GM10248 (cell line): ENCODE results near the gene PAX5.
"Not testable (repeated sequence)": the region's sequence is repeated elsewhere in the genome, so short reads cannot be mapped to it uniquely, and the experiment has no call there.

Source experiments
- CTCF ChIA-PET: fragments of 300-600 bp; sonication (Branson Sonifier 250); formaldehyde crosslinking; extraction: SDS; loops from one replicate; lab custom pipeline; 2021; ENCODE audit warnings: antibody characterized with exemption; lab: Yijun Ruan, JAX
- POLR2A ChIA-PET: fragments of 350-650 bp; sonication (Branson Sonifier 250); formaldehyde crosslinking; extraction: SDS; loops from one replicate; lab custom pipeline; 2020; ENCODE audit warnings: antibody characterized with exemption; lab: Yijun Ruan, JAX
- DNase-seq: peaks from one replicate; pipeline ENCODE4 v3.0.0; 2012; ENCODE audit errors: extremely low spot score
- TF ChIP-seq, protein P1 (sequence below): IDR thresholded peaks from 2 replicates; pipeline ENCODE4 v1.5.1; 2012; ENCODE audit warnings: mild to moderate bottlenecking, low read depth; ENCODE audit errors: extremely low read depth, missing control alignments, control extremely low read depth

PAX5 gene

DNA sequence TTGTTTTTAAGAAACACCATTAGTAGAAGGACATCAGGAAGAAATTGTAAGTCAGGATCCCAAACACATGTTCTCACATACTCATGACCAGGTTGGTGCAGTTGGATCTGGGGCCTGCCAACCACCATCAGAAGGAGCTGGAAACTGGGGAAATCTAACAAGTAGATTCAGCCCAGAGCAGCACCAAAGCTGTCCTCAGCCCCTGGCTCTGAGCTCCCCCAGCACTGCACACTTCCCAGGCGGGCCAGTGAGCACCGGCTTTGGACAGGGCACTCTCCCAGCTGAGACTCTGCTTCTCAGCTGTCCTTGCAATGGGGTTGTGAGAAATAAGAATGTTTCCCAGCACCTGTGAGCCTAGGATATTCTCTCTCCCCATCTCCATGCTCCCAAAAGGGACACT lies 162.5 kb downstream of the PAX5 start:
- TF ChIP-seq, protein P1, sequence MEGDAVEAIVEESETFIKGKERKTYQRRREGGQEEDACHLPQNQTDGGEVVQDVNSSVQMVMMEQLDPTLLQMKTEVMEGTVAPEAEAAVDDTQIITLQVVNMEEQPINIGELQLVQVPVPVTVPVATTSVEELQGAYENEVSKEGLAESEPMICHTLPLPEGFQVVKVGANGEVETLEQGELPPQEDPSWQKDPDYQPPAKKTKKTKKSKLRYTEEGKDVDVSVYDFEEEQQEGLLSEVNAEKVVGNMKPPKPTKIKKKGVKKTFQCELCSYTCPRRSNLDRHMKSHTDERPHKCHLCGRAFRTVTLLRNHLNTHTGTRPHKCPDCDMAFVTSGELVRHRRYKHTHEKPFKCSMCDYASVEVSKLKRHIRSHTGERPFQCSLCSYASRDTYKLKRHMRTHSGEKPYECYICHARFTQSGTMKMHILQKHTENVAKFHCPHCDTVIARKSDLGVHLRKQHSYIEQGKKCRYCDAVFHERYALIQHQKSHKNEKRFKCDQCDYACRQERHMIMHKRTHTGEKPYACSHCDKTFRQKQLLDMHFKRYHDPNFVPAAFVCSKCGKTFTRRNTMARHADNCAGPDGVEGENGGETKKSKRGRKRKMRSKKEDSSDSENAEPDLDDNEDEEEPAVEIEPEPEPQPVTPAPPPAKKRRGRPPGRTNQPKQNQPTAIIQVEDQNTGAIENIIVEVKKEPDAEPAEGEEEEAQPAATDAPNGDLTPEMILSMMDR: no peak
- ChIA-PET CTCF (interaction anchor here (1.7 to 5.0 kb wide), 4 partner anchors 11 to 128 kb away, joined by 3 to 76 read pairs (median 33); no protein-coding TSS in a partner anchor), POLR2A (no interaction called here)
- DNase-seq: no peak

DNA sequence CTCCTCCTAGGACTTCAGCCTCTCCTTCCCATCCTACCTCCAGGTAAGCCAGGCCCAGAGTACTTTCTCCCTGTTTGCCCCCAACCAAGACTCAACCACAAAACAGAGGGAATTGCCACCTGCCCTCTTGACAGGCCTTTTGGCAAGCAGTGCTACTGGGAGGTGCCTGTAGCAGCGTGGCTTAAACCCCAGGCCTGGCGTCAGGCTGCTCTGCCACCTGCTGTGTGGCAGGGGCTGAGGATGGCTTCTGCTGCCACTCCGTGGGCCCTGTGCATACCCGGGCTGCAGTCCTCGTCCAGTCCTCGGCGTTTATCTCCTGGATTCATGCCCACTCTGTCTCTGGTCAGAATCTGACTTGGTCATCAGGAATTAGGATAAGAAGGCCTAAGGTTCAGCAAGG lies 163.1 kb downstream of the PAX5 start:
- no peak for DNase-seq
- TF ChIP-seq, protein P1: no peak
- CTCF ChIA-PET: interaction anchor here (1.0 to 5.0 kb wide), 3 partner anchors 19 to 119 kb away, joined by 3 to 76 read pairs (median 4); no protein-coding TSS in a partner anchor
- POLR2A ChIA-PET: interaction anchor here (0.6 kb wide), 1 partner anchor 1268 kb away, joined by 5 read pairs; no protein-coding TSS in a partner anchor

DNA sequence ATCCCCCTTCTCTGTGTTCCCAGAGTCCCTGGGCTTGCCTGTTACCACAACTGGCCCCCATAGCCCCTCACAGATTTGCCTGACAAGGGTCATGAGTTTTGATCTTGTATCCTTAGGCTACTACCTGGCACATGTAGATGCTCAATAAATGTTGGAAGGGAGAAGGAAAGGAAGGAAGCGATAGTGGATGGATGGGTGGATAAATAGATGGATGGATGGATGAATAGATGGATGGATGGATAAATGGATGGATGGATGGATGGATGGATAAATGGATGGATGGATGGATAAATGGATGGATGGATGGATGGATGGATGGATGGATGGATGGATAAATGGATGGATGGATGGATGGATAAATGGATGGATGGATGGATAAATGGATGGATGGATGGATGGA lies 164.5 kb downstream of the PAX5 start:
- DNase-seq, POLR2A ChIA-PET: not testable (repeated sequence)
- CTCF ChIA-PET: interaction anchor here (1.3 kb wide), 1 partner anchor 18 kb away, joined by 4 read pairs; no protein-coding TSS in a partner anchor

DNA sequence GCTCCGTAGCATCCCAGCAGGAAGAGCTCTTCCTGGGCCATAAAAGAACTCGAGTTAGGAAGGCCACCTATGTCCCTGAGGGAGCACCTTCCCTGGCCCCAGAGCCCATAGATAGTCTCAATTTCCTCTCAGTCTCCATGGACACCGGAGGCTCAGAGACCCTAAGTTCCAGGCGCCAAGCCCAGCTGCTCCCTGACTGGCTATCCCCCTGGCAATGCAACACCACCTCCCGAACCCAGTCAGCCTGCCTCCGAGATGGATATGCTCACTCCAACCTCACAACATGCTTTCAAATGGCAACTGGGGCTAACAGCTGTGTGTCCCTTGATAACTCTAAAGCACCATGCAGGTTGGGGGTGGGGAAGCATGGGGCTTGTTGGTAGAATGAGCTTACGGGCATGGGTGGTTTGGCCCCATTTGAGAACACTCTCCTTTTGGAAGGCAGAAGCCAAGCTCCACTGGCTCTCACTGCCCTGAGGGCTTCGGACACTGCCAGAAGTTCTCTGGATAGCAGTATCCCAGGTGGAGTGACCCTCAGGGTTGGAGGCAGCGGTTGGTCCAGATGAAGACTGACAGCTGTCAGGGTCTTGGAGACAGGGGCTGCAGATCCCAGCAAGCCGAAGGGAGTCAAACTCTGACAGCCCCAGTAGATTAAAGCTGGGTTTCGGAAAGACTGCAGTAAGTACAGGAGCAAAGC lies 165.3 kb downstream of the PAX5 start:
- DNase-seq: no peak
- CTCF ChIA-PET: no interaction called here
- POLR2A ChIA-PET: interaction anchor here (0.5 kb wide), 1 partner anchor 21 kb away, joined by 3 read pairs; no protein-coding TSS in a partner anchor
- TF ChIP-seq, protein P1: no peak

DNA sequence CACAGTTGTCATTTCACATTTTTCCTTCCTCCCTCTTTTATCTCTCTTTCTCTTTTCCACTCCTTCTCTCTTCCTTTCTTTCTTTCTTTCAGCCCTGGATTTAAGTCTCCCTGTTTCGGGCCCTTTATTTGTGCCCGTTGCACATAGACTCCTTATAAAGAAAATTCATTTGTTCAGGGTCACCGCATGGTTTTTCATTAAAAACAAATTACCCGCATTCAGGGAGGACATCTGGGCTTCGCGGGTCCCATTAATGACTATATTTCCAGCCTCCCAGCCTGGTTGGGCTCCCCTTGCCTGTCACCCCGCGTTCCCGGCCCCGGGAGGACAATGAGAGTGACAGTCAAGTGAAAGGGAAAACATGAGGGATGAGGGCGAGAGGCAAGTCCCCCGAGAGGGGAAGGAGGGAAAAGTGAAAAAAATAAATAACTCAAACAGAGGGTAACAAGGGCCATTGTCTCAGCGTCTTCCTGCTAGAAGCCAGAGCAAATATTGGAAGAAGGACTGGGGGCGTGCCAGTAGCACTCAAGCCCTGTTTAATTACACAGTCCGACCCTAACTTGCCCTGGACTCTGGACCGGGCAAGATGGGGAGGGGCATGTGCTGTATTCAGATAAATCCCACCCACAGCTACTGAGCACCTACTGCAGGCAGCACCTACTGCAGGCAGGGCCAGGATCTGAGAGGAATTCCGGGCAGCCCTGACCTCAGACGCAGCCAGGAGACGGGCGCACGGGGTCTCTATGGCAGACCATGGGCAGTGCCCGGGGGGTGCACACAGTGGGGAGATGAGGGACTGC lies 166.2 kb downstream of the PAX5 start:
- POLR2A ChIA-PET: no interaction called here
- DNase-seq: no peak
- TF ChIP-seq, protein P1: no peak
- CTCF ChIA-PET: interaction anchor here (1.9 kb wide), 2 partner anchors 10 to 12 kb away, joined by 5 to 6 read pairs; no protein-coding TSS in a partner anchor

DNA sequence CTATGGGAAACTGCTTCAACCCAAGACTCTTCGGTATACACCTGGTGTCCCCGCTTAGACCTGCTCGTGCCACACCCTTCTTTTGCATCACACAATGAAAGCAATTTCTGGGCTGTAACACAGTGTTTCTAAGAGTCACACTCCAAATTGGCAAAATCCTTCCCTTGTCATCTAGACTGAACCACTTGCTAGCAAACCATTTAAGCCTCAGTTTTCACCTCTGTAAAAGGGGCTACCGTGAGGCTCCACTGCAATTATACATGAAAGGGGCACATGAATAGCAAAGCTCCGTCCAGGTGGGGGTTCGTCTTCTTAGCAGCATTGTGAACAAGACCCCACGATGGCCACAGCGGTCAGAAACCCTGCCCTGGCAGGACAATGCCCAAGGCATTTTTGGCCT lies 166.8 kb downstream of the PAX5 start:
- POLR2A ChIA-PET: no interaction called here

More for the DNA sequence above, 166.8 kb downstream of the PAX5 start:
- CTCF ChIA-PET: interaction anchor here (1.2 to 1.9 kb wide), 4 partner anchors 10 to 116 kb away, joined by 3 to 6 read pairs (median 4); no protein-coding TSS in a partner anchor
- no peak for DNase-seq
- TF ChIP-seq, protein P1: no peak
